Dendritic cell treated with granulocyte-macrophage colony-stimulating factor and Interleukin-4, amounts not matched to agents 40 ng/mL and 50 ng/mL, for 4 days (primary cell): ENCODE results near the gene PCCA.
"Not testable (repeated sequence)": the region's sequence is repeated elsewhere in the genome, so short reads cannot be mapped to it uniquely, and the experiment has no call there.

Experiments
- H3K27ac Mint-ChIP-seq: one replicate; pipeline ENCODE4 v1.8.0; 2022; ENCODE audit warnings: mild to moderate bottlenecking, mixed read lengths
- H3K27me3 Mint-ChIP-seq: one replicate; pipeline ENCODE4 v1.8.0; 2022; ENCODE audit warnings: mild to moderate bottlenecking, mixed read lengths
- H3K36me3 Mint-ChIP-seq: one replicate; pipeline ENCODE4 v1.8.0; 2022; ENCODE audit warnings: low read depth, mixed read lengths
- H3K4me1 Mint-ChIP-seq: one replicate; pipeline ENCODE4 v1.8.0; 2022; ENCODE audit warnings: low read depth, mixed read lengths
- H3K4me3 Mint-ChIP-seq: one replicate; pipeline ENCODE4 v1.8.0; 2022; ENCODE audit warnings: mild to moderate bottlenecking, moderate library complexity, mixed read lengths
- H3K9me3 Mint-ChIP-seq: one replicate; pipeline ENCODE4 v1.8.0; 2022; ENCODE audit warnings: mixed read lengths
- intact Hi-C: fragments of 100-400 bp; cut with micrococcal nuclease; formaldehyde crosslinking; loops from one replicate; pipeline ENCODE4 v1.15.0; 2022

Gene PCCA

DNA sequence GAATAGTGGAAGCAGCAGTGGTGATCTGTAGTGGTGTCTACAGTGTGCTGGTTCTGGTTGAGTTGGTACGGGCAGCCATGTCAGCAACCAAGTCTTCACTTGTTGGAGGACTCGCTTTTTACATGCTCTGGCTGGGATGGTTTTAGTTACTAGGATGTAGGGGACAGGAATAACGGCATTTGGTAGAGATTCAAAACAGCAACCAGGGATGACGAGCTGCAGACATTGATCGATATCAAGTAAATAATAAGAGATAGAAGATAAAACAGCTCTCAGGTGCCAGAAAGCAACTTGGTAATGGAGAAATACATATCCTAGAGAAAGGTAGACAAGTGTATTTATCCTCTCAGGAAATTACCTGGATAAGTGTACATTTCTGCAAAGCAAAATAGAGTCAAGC is 84.3 kb downstream of the PCCA start:
- no peaks in the 10 kb centered on the region for H3K36me3 Mint-ChIP-seq
- no peak overlapping the region for H3K4me3 Mint-ChIP-seq
- intact Hi-C loops: no loop called here
- no peak overlapping the region for H3K27ac Mint-ChIP-seq
- H3K9me3 Mint-ChIP-seq: no peaks in the 10 kb centered on the region
- no peaks in the 10 kb centered on the region for H3K27me3 Mint-ChIP-seq
- H3K4me1 Mint-ChIP-seq: no peaks in the 10 kb centered on the region

DNA sequence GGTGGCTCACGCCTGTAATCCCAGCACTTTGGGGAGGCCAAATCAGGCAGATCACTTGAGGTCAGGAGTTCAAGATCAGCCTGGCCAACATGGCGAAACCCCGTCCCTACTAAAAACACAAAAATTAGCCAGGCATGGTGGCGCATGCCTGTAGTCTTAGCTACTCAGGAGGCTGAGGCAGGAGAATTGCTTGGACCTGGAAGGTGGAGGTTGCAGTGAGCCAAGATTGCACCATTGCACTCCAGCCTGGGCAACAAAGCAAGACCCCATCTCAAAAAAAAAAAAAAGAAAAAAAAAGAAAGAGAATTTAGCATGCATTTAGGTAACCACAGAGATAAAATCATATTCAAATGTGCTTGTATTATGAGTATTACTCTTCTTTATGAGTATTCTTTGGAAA is 85.6 kb downstream of the PCCA start:
- H3K4me3 Mint-ChIP-seq, H3K4me1 Mint-ChIP-seq, H3K36me3 Mint-ChIP-seq, intact Hi-C loops, H3K27ac Mint-ChIP-seq, H3K27me3 Mint-ChIP-seq, H3K9me3 Mint-ChIP-seq: not testable (repeated sequence)

DNA sequence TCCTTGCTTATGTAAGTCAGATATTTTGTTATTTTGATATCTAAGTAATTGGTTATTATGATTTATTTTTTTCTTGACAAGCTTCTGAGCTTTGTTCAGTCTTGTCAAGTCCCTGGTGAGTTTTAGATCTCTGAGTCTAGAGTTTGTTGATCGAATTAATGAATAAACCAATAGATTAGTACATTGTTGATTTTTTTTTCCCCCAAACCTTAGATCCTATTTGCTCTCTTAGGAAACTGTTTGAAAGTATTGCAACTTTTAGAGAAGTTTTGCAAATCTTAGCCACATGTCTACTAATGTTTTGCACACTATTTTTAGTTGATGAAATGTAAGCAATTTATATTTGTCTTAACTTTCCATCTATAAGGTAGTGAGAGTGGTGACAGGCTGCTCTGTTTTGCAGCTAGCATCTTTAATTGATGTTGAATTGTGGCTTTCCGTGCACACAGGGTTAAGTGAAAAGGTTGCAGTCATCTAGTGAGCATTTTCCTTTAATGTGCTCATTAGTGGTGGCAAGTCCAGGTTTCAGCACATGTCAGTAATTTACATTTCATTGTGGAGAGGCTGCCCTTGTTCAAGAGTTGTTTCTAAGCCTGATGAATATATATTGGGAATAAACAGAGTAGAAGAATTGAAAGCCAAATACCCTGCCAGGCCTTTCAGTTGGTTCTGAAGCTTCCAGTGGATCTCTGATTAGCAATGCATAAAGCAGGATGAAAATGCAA is 86.3 kb downstream of the PCCA start:
- Mint-ChIP-seq H3K9me3 (no peaks in the 10 kb centered on the region), H3K36me3 (no peaks in the 10 kb centered on the region), H3K27me3 (no peaks in the 10 kb centered on the region), H3K4me1 (no peaks in the 10 kb centered on the region), H3K27ac (no peak overlapping the region), H3K4me3 (no peak overlapping the region)
- intact Hi-C loops: no loop called here

DNA sequence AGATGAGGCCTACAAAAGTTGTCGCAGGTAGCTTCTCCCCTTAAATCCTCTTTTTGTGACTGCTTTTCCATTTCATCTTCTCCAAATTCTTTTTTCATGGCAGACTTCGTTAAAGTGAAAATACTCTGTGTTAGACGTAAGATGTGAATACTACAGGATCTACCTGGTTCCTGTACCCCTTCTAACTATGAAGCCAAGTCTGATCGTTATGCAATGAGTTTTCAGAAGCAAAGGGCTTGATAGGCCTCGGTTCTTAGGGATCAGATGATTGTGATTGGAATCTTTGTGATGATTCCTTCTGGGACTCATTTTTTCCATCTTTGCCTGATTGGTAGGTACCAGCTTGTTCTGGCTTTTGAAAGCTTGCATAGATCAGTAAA is 86.9 kb downstream of the PCCA start:
- Mint-ChIP-seq H3K9me3 (no peaks in the 10 kb centered on the region), H3K4me3 (no peak overlapping the region), H3K36me3 (no peaks in the 10 kb centered on the region), H3K27ac (no peak overlapping the region), H3K4me1 (no peaks in the 10 kb centered on the region), H3K27me3 (no peaks in the 10 kb centered on the region)
- intact Hi-C loops: no loop called here

DNA sequence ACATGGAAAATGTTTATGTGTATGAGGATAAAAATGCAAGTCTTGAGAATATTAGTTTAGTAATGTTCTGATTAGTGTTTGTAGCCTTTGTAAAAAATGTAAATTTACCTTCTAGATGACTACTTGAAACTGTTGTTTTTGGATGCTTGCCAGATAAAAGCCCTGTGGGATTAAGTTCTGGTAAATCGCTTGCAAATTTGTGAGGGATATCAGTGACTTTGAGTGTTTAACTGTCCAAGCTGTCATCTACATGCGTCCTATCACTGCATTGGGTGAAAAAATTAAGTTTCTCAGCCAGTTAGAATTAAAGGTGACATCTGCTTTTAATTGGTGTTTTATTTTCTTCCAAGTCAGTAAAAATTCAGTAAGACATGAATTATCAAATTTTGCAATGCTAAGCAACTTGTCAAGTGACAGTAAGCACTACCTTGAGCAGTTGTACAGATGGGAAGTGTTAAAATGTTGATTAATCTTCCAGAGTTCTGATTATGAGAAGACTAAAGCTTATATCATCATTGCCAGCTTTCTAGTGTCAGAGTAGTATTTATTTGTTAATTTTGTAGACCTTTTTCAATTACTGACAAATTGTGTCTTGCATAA is 88.0 kb downstream of the PCCA start:
- intact Hi-C loops: no loop called here
- no peaks in the 10 kb centered on the region for H3K4me1 Mint-ChIP-seq
- no peaks in the 10 kb centered on the region for H3K36me3 Mint-ChIP-seq
- H3K27me3 Mint-ChIP-seq: no peaks in the 10 kb centered on the region
- no peak overlapping the region for H3K27ac Mint-ChIP-seq
- no peaks in the 10 kb centered on the region for H3K9me3 Mint-ChIP-seq
- no peak overlapping the region for H3K4me3 Mint-ChIP-seq

DNA sequence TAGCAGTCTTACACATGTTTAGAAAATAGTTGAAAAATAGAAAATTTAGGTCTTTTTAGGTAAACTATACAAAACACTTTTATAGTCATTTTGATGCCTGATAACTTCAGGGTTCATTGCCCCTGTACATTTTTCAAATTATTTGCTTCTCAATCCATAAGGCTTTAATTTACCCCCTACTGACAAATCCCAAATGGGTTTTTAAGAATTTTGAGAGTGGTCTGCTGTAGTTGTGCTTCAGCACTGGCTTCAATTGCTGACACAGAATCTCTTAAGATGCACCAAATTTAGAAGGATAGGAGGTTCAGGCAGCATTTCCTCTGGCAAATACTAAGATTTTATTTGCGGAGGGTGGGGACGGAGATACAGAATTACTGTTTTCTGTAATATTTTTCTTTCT is 89.4 kb downstream of the PCCA start:
- Mint-ChIP-seq H3K4me3 (no peak overlapping the region), H3K27ac (no peak overlapping the region), H3K27me3 (no peaks in the 10 kb centered on the region), H3K36me3 (no peaks in the 10 kb centered on the region), H3K9me3 (peaks cover 4% of the 10 kb centered on the region), H3K4me1 (no peaks in the 10 kb centered on the region)
- intact Hi-C loops: no loop called here

DNA sequence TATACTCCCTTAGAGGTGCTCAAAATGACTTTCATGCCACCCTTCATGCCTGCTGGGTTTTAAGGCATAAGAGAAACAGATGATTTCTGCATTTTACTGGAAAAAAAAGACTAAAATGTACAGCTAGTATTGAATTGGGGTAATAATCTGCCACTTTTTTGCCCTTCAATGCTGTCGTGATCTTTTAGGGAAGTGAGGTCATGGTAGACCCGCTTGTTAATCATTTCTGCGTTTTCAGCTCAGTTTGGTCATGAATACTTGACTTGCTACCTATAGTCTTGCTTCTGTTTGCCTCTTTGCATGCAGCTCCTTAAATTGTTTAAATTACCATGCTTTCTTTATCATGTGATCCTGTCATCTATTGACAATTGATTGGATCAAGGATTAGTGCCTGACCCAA is 90.4 kb downstream of the PCCA start:
- H3K9me3 Mint-ChIP-seq: peaks cover 10% of the 10 kb centered on the region
- no peaks in the 10 kb centered on the region for H3K36me3 Mint-ChIP-seq
- no peaks in the 10 kb centered on the region for H3K27me3 Mint-ChIP-seq
- H3K4me3 Mint-ChIP-seq: no peak overlapping the region
- intact Hi-C loops: no loop called here
- no peak overlapping the region for H3K27ac Mint-ChIP-seq
- no peaks in the 10 kb centered on the region for H3K4me1 Mint-ChIP-seq

DNA sequence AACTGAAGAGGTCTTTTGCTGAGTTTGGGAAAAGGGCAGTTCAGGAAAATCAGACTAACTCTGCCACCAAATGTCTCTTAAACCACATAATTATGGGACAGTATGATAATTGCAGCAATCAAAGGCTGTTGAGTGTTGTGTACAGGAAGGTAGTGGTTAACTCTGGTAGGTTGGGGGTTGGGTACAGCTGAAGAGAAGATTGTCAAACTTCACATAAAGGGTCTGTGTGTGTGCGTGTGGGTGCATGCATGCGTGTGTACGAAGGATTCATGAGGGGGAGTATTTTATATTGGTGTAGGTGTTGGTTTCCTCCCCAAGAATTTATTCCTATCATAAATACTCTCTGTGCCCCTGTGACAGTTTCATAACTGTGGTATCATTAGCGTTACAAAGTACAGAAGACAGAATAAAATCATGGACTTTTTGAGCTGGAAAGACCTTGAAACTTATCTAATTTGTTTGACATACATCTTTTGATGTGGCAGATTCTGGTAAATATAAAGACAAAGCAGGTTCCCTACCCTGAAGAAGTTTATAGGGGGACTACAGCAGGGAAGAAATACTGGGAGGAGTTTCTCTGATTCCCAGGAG is 94.1 kb downstream of the PCCA start:
- Mint-ChIP-seq H3K36me3 (no peaks in the 10 kb centered on the region), H3K27ac (no peak overlapping the region), H3K27me3 (no peaks in the 10 kb centered on the region)

DNA sequence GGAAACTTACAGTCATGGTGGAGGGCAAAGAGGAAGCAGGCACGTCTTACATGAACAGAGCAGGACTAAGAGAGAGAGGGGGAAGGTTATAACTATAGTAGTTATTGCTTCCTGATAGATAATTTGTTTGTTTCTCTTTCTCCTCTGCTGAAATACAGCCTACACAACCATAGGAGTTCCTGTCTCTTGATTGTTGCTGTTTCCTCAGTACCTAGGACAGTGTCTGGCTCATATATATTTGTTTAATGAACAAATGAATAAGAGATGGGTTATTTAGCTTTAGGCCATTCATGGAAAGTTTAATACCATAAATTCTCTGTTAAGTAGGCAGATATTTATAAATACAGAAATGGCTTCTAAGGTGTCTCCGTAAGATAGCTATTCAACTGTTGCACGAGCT is 95.2 kb downstream of the PCCA start:
- intact Hi-C loops: no loop called here
- H3K27ac Mint-ChIP-seq: no peak overlapping the region
- H3K36me3 Mint-ChIP-seq: no peaks in the 10 kb centered on the region
- peaks cover 10% of the 10 kb centered on the region for H3K9me3 Mint-ChIP-seq
- no peaks in the 10 kb centered on the region for H3K4me1 Mint-ChIP-seq
- no peak overlapping the region for H3K4me3 Mint-ChIP-seq
- H3K27me3 Mint-ChIP-seq: no peaks in the 10 kb centered on the region

More for the DNA sequence above, 94.1 kb downstream of the PCCA start:
- H3K4me1 Mint-ChIP-seq: no peaks in the 10 kb centered on the region
- H3K9me3 Mint-ChIP-seq: peaks cover 10% of the 10 kb centered on the region
- no peak overlapping the region for H3K4me3 Mint-ChIP-seq
- intact Hi-C loops: no loop called here

DNA sequence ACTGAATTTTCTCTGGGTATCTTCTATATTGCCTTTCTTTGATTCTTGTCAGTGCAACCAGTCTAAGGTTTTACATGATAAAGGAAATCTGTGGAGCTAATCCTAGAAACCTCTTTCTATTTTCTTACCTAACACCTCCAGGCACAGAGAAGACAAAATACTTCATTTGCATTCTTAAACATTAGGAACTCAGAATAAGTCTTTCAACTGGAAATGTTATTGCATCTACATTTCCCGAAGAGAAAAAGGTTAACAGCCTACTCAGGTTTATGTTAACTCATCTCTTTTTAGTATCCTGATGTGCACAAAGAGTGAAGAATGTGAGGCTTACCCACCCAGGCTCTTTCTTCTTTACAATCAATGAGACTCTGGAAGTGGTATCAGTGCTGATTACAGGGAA is 106.7 kb downstream of the PCCA start:
- H3K4me3 Mint-ChIP-seq: no peak overlapping the region
- no peaks in the 10 kb centered on the region for H3K9me3 Mint-ChIP-seq
- no peaks in the 10 kb centered on the region for H3K36me3 Mint-ChIP-seq
- intact Hi-C loops: no loop called here
- no peaks in the 10 kb centered on the region for H3K27me3 Mint-ChIP-seq
- H3K27ac Mint-ChIP-seq: no peak overlapping the region
- H3K4me1 Mint-ChIP-seq: no peaks in the 10 kb centered on the region

DNA sequence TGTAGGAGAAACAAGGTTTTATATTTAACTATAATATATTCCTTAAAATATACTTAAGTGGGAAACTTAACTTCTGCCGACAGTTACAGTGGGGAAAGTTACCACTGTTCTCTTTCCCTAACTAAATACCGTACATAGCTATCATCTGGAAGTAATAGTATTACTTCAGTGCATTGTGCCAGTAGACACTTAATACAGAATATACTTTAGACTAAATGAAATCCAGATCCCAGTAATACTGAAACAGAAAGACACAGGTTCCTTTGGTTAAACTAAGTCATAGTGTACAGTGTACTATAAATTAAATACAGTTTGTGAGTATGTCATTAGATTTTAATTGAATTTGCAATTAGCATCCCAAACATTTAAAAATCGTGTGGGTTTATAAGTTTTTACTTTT is 107.5 kb downstream of the PCCA start:
- no peaks in the 10 kb centered on the region for H3K4me1 Mint-ChIP-seq
- H3K27me3 Mint-ChIP-seq: no peaks in the 10 kb centered on the region
- H3K9me3 Mint-ChIP-seq: no peaks in the 10 kb centered on the region
- no peak overlapping the region for H3K27ac Mint-ChIP-seq
- intact Hi-C loops: no loop called here
- no peaks in the 10 kb centered on the region for H3K36me3 Mint-ChIP-seq
- H3K4me3 Mint-ChIP-seq: no peak overlapping the region

DNA sequence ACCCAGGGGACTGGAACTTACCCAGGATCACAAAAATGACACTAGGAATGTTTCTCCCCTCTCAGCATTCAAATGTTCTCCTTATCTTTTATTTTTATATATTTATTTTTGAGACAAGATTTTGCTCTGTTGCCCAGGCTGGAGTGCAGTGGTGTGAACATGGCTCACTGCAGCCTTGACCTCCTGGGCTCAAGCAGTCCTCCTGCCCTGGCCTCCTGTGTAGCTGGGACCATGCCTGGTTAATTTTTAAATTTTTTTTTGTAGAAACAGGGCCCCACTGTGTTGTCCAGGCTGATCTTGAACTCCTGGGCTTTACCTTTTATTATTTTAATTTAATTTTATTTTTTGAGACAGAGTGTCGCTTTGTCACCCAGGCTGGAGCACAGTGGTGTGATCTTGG is 108.2 kb downstream of the PCCA start:
- Mint-ChIP-seq H3K36me3 (no peaks in the 10 kb centered on the region), H3K9me3 (no peaks in the 10 kb centered on the region), H3K4me3 (no peak overlapping the region), H3K27ac (no peak overlapping the region), H3K27me3 (no peaks in the 10 kb centered on the region), H3K4me1 (no peaks in the 10 kb centered on the region)
- intact Hi-C loops: no loop called here

DNA sequence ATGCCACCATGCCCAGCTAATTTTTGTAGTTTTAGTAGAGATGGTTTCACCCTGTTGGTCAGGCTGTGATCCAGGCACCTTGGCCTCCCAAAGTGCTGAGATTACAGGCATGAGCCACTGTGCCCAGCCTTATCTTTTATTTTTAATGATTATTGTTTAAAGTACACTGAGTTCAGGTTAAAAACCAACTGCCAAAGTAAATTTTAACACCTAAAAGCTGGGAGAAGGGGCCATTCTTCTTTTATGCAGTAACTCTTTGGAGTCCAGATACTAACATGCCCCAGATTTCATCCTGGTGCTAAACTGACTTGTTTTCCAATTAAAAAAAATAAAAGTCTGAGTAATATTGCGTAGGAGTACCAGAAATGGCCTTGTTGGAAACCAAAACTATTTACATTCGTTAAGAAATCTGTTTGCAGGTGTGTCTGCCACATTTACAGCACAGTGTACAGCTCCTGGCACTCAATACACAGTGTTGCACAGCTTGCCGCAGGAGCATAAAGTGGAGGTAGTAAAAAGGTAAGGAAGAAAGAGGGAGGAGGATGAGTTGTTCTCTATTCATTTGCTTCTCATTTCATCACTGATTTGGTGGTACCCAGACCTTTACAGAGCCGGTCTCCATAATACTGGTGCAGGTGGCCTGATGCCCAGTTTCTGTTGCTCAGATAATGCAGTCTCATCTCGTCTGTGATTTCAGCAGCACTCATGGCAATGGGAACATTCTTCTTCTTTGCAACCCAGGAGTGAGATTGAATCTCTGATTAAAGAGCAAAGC is 108.9 kb downstream of the PCCA start:
- no peak overlapping the region for H3K27ac Mint-ChIP-seq
- no peaks in the 10 kb centered on the region for H3K27me3 Mint-ChIP-seq
- no peaks in the 10 kb centered on the region for H3K36me3 Mint-ChIP-seq
- no peaks in the 10 kb centered on the region for H3K9me3 Mint-ChIP-seq
- H3K4me3 Mint-ChIP-seq: no peak overlapping the region
- H3K4me1 Mint-ChIP-seq: no peaks in the 10 kb centered on the region
- intact Hi-C loops: no loop called here

DNA sequence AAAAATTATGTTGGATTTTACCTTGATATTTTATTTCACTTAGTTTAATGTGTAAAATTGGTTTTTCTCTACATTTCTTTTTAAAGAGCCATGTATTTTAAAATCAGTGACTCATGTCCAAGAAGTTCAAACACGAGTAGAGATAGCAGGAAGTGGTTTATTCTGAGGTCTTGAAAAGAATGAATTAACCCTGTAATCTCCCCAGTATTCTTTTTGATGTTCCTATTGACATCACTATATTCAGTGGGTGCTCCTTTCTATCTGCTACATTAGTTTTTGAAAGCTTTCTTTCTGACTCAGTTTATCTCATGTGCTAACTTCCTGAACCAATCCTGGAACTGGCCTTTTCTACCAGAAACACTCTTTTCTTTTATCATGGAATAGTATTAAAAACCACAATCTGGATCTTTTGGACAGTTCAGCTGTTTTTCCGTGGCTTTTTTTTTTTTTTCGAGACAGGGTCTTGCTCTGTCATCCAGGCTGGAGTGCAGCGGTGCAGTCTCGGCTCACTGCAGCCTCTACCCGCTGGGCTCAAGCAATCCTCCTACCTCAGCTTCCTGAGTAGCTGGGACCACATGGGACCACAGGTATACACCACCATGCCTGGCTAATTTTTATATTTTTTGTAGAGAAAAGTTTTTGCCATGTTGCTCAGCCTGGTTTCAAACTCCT is 114.9 kb downstream of the PCCA start:
- Mint-ChIP-seq H3K36me3 (no peaks in the 10 kb centered on the region), H3K27me3 (no peaks in the 10 kb centered on the region), H3K4me3 (no peak overlapping the region), H3K27ac (no peak overlapping the region), H3K4me1 (peaks cover 9% of the 10 kb centered on the region), H3K9me3 (no peaks in the 10 kb centered on the region)
- intact Hi-C loops: no loop called here
